Measurements from ENCODE around the gene KLHDC7B. TPM values are rescaled to one million over a fixed set of nuclear protein-coding genes. Genes with fewer than 3 reads are reported as not detected.

The KLHDC7B gene
- total RNA-seq, 1 donor from 2014 or later = 5.2 TPM

GRCh38 chr22:50561401-50562358, 16.0 kb downstream of the KLHDC7B start:
- Mint-ChIP-seq H3K27ac (peak overlapping the region; percentile 71), H3K27me3 (peaks cover 1% of the 10 kb centered on the region), H3K36me3 (ENCODE audit: low read depth) (peaks cover 1% of the 10 kb centered on the region), H3K4me3 (peak overlapping the region; percentile 49), H3K4me1 (peaks cover 15% of the 10 kb centered on the region), H3K9me3 (no peaks in the 10 kb centered on the region)
- DNase-seq (no peak), ATAC-seq (ENCODE audit: low read depth) (no peak)
- POLR2A ChIA-PET = interaction anchor here (1.2 to 1.3 kb wide), 2 partner anchors 11 to 54 kb away, joined by 4 to 8 read pairs; partner anchors contain the start of genes LMF2 and NCAPH2
- intact Hi-C loops (cut with micrococcal nuclease) = loop anchor here (1.0 to 2.0 kb wide), 6 partner anchors 13 to 67 kb away; partner anchors contain the start of genes ARSA, CHKB and NCAPH2
- TF ChIP-seq CTCF (IDR thresholded peaks at IDR 0.05) = no peak
- CTCF ChIA-PET = no interaction called here

DNA sequence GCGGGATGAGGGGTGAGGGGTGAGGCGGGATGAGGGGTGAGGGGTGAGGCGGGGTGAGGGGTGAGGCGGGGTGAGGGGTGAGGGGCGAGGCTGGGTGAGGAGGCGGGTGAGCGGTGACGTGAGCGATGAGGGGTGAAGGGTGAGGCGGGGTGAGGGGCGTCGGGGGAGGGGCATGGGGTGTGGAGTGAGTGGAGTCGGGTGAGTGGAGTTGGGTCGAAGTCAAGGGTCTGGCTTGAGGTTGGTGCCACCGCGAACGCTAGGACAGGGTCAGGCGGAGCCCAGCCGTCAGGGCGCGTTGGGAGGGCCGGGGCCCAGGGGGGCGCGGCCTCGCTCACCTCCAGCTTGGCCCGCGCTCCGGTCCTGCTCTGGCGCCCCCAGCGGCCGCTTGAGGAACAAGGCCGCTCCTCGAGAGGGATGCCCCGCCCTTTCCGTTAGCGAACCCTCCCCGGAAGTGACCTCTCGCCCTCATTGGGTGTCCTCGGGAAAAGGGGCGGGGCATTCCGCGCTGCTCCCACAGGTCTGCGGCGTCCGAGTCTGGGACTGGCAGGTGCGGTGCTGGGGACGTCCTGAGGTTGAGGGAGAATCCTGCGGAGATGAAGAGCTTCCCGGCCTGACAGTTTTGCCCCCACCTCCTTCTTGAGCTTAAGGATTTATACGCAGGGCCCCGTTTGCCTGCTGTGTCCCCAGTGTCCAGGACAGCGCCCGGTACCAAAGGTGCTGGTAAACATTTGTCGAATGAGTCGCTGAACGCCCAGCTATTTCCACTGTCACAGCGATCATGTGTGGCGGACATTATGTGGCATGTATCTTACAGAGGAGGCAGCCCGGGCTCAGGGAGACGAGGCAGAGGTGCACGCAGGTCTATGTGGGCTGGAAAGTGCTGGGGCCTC, 17.1 kb downstream of the KLHDC7B start, which contains the start of gene SYCE3:
Gene SYCE3 (minus strand): TSS at position 397 of the 890 bp plus-strand sequence. CDS start 6,514 bp downstream, outside the sequence.
- Mint-ChIP-seq H3K4me3 (peak within 1 kb of the TSS; percentile 95), H3K27me3 (peaks cover 1% of the 10 kb centered on the region), H3K27ac (peak within 1 kb of the TSS; percentile 81), H3K4me1 (peaks cover 15% of the 10 kb centered on the region), H3K36me3 (ENCODE audit: low read depth) (peaks cover 1% of the 10 kb centered on the region), H3K9me3 (no peaks in the 10 kb centered on the region)
- POLR2A ChIA-PET = interaction anchor here (0.5 to 5.4 kb wide), 18 partner anchors 9 to 318 kb away, joined by 3 to 197 read pairs (median 6); partner anchors contain the start of genes CHKB, CPT1B, KLHDC7B and LMF2
- DNase-seq (peak; percentile 97), ATAC-seq (ENCODE audit: low read depth) (peak; percentile 98)
- intact Hi-C loops (cut with micrococcal nuclease) = loop anchor here (1.0 to 2.0 kb wide), 7 partner anchors 14 to 66 kb away; partner anchors contain the start of genes ARSA, CHKB and NCAPH2
- CTCF ChIA-PET = interaction anchor here (0.6 to 1.9 kb wide), 12 partner anchors 15 to 310 kb away, joined by 3 to 27 read pairs (median 3); partner anchors contain the start of genes KLHDC7B and SCO2
- peak; percentile 38 for TF ChIP-seq CTCF (IDR thresholded peaks at IDR 0.05)

- POLR2A ChIA-PET = interaction anchor here (1.0 to 5.4 kb wide), 14 partner anchors 8 to 319 kb away, joined by 3 to 197 read pairs (median 9); partner anchors contain the start of genes CHKB, CPT1B, KLHDC7B and LMF2
- DNase-seq (no peak), ATAC-seq (ENCODE audit: low read depth) (no peak)
- peaks cover 15% of the 10 kb centered on the region for H3K4me1 Mint-ChIP-seq
- TF ChIP-seq CTCF (IDR thresholded peaks at IDR 0.05) = no peak
- no peaks in the 10 kb centered on the region for H3K9me3 Mint-ChIP-seq
- intact Hi-C loops (cut with micrococcal nuclease) = loop anchor here (1.0 to 2.0 kb wide), 2 partner anchors 57 to 65 kb away; partner anchors contain the start of gene ARSA
- peak overlapping the region; percentile 95 for H3K4me3 Mint-ChIP-seq
- peaks cover 1% of the 10 kb centered on the region for H3K27me3 Mint-ChIP-seq
- peak overlapping the region; percentile 81 for H3K27ac Mint-ChIP-seq
- H3K36me3 Mint-ChIP-seq (ENCODE audit: low read depth) = peaks cover 3% of the 10 kb centered on the region
- CTCF ChIA-PET = interaction anchor here (0.9 to 1.9 kb wide), 9 partner anchors 16 to 311 kb away, joined by 3 to 27 read pairs (median 7); partner anchors contain the start of gene SCO2
Observed at GRCh38 chr22:50563413-50564160, 17.9 kb downstream of the KLHDC7B start.

- Mint-ChIP-seq H3K4me1 (peaks cover 15% of the 10 kb centered on the region), H3K9me3 (no peaks in the 10 kb centered on the region), H3K4me3 (no peak overlapping the region), H3K36me3 (ENCODE audit: low read depth) (peaks cover 9% of the 10 kb centered on the region), H3K27ac (no peak overlapping the region), H3K27me3 (peaks cover 1% of the 10 kb centered on the region)
- intact Hi-C loops (cut with micrococcal nuclease) = no loop called here
- CTCF ChIA-PET = interaction anchor here (0.9 to 1.7 kb wide), 3 partner anchors 37 to 57 kb away, joined by 3 to 7 read pairs (median 4); partner anchors contain the start of gene SCO2
- DNase-seq (no peak), ATAC-seq (ENCODE audit: low read depth) (no peak)
- no peak for TF ChIP-seq CTCF (IDR thresholded peaks at IDR 0.05)
- POLR2A ChIA-PET = interaction anchor here (1.0 to 5.4 kb wide), 7 partner anchors 13 to 56 kb away, joined by 4 to 197 read pairs (median 10); partner anchors contain the start of genes CHKB, CPT1B, SCO2 and TYMP
Observed at GRCh38 chr22:50564289-50564688, 18.6 kb downstream of the KLHDC7B start.
